ENCODE measurements around the gene MPL.
A peak's percentile ranks its signal among the peaks of the same experiment; 100 is the strongest.

The MPL gene

GRCh38 chr1:43377831-43378230 is 40.2 kb downstream of the MPL start:
- no peak for TF ChIP-seq CTCF (IDR thresholded peaks at IDR 0.05; ENCODE audit: low read depth, low read length)
- DNase-seq (ENCODE audit: extremely low read depth, low read depth), result no peak

- TF ChIP-seq CTCF (IDR thresholded peaks at IDR 0.05; ENCODE audit: low read depth, low read length), result no peak
- no peak for DNase-seq (ENCODE audit: extremely low read depth, low read depth)
These were observed 41.9 kb downstream of the MPL start for GRCh38 chr1:43379476-43379875.

- TF ChIP-seq CTCF (IDR thresholded peaks at IDR 0.05; ENCODE audit: low read depth, low read length), result no peak
- DNase-seq (ENCODE audit: extremely low read depth, low read depth), result no peak
These were observed 44.0 kb downstream of the MPL start for GRCh38 chr1:43381612-43382011.

- no peak for DNase-seq (ENCODE audit: extremely low read depth, low read depth)
- TF ChIP-seq CTCF (IDR thresholded peaks at IDR 0.05; ENCODE audit: low read depth, low read length), result no peak
These were observed 44.6 kb downstream of the MPL start for GRCh38 chr1:43382027-43382779.

- TF ChIP-seq CTCF (IDR thresholded peaks at IDR 0.05; ENCODE audit: low read depth, low read length), result peak; percentile 5
- DNase-seq (ENCODE audit: extremely low read depth, low read depth), result no peak
These were observed 45.8 kb downstream of the MPL start for GRCh38 chr1:43383449-43383848.

GRCh38 chr1:43386676-43387075 is 49.1 kb downstream of the MPL start:
- no peak for TF ChIP-seq CTCF (IDR thresholded peaks at IDR 0.05; ENCODE audit: low read depth, low read length)
- DNase-seq (ENCODE audit: extremely low read depth, low read depth), result no peak

- no peak for TF ChIP-seq CTCF (IDR thresholded peaks at IDR 0.05; ENCODE audit: low read depth, low read length)
- no peak for DNase-seq (ENCODE audit: extremely low read depth, low read depth)
These were observed 50.5 kb downstream of the MPL start for GRCh38 chr1:43387976-43388599.

Measured in AG09319 (cell line).